Nephron progenitor cell (in vitro differentiated cells): Measurements from ENCODE around the gene NLRC5.
"Not testable (repeated sequence)": the region's sequence is repeated elsewhere in the genome, so short reads cannot be mapped to it uniquely, and the experiment has no call there.

Experiments used
- DNase-seq: peaks from one replicate; pipeline ENCODE4 v3.0.0; 2021
- H3K27ac Mint-ChIP-seq: 2 replicates; pipeline ENCODE4 v1.8.0; 2021; ENCODE audit warnings: mild to moderate bottlenecking, moderate library complexity, mixed read lengths
- H3K27me3 Mint-ChIP-seq: 2 replicates; pipeline ENCODE4 v1.8.0; 2021; ENCODE audit warnings: mild to moderate bottlenecking, low read depth, mixed read lengths; ENCODE audit not compliant: poor library complexity
- H3K36me3 Mint-ChIP-seq: 2 replicates; pipeline ENCODE4 v1.8.0; 2021; ENCODE audit warnings: low read depth, mixed read lengths
- H3K4me1 Mint-ChIP-seq: 2 replicates; pipeline ENCODE4 v1.8.0; 2021; ENCODE audit warnings: mixed read lengths
- H3K4me3 Mint-ChIP-seq: 2 replicates; pipeline ENCODE4 v1.8.0; 2021; ENCODE audit warnings: mild to moderate bottlenecking, moderate library complexity, mixed read lengths
- H3K9me3 Mint-ChIP-seq: 2 replicates; pipeline ENCODE4 v1.8.0; 2021; ENCODE audit warnings: mild to moderate bottlenecking, moderate library complexity, mixed read lengths
- CTCF ChIP-seq: fragments of 200-600 bp; sonication (generic); IDR thresholded peaks from 2 replicates; pipeline ENCODE4 v1.5.0; 2021; ENCODE audit warnings: antibody characterized with exemption

Gene NLRC5

DNA sequence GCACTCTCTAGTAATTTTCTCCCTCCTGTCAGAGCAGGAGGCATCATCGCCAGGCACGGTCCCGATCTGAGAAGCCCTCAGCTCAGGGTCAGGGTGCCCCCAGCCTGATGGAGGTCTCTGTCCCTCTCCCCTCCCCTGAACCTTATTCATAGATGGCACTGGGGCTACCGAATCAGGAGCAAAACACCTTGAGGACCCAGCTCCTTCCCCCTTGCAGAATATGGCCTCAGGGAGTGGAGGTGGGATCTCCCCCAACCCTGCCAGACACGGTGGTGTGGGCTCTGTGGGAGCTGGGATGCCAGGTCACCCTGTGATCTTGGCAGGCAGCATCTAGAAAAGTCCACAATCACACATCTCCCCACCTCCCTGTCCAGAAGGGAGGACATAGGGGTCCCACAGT, 105.6 kb downstream of the NLRC5 start:
- Mint-ChIP-seq H3K4me3 (peak overlapping the region; percentile 11), H3K27ac (no peak overlapping the region), H3K9me3 (no peaks in the 10 kb centered on the region), H3K36me3 (no peaks in the 10 kb centered on the region), H3K27me3 (peaks cover 26% of the 10 kb centered on the region), H3K4me1 (peaks cover 40% of the 10 kb centered on the region)
- TF ChIP-seq CTCF: no peak
- no peak for DNase-seq

- H3K9me3 Mint-ChIP-seq: no peaks in the 10 kb centered on the region
- no peak overlapping the region for H3K27ac Mint-ChIP-seq
- H3K27me3 Mint-ChIP-seq: peaks cover 26% of the 10 kb centered on the region
- peaks cover 37% of the 10 kb centered on the region for H3K4me1 Mint-ChIP-seq
- H3K36me3 Mint-ChIP-seq: no peaks in the 10 kb centered on the region
- no peak for DNase-seq
- TF ChIP-seq CTCF: no peak
- no peak overlapping the region for H3K4me3 Mint-ChIP-seq
Measured at GRCh38 chr16:57096192-57096591, 106.8 kb downstream of the NLRC5 start.

GRCh38 chr16:57096793-57097192, 107.4 kb downstream of the NLRC5 start:
- Mint-ChIP-seq H3K4me3 (no peak overlapping the region), H3K27me3 (peaks cover 28% of the 10 kb centered on the region), H3K4me1 (peaks cover 31% of the 10 kb centered on the region), H3K36me3 (no peaks in the 10 kb centered on the region), H3K9me3 (no peaks in the 10 kb centered on the region), H3K27ac (no peak overlapping the region)
- DNase-seq: no peak
- no peak for TF ChIP-seq CTCF

DNA sequence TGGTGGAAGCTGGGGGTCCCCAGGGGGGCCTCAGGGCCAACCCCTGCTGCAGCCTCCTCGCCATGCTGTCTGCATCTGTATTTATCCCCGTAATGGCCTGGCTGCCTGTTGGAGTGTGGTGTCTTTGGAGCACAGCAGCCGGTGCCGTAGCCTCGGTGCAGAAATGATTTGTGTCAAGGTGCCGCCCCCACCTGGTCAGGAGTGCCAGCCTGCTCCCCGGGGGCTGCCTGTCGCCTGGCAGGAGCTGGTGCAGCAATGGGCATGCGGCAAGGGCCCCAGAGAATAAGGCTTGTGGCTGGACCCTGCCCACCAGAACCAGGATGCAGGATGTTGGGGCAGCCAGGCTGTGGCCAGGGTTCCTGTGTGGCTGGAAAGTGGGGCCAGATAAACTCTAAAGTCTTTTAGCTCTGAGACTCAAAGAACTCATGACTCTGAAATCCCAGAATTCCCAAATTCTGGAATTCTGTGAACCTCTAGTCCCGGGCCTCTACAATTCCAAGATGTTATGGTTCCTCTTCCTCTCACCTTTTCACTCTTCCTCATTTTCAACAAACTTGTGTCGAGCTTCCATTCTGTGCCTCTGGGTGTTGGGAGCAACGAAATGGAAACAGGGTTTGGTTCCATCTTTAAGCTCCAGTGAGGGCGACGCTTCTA, 109.0 kb downstream of the NLRC5 start:
- Mint-ChIP-seq H3K4me3 (no peak overlapping the region), H3K27me3 (peaks cover 24% of the 10 kb centered on the region), H3K36me3 (no peaks in the 10 kb centered on the region), H3K4me1 (peaks cover 35% of the 10 kb centered on the region), H3K9me3 (no peaks in the 10 kb centered on the region), H3K27ac (no peak overlapping the region)
- no peak for TF ChIP-seq CTCF
- DNase-seq: no peak

GRCh38 chr16:57099965-57100364, 110.6 kb downstream of the NLRC5 start:
- DNase-seq, H3K36me3 Mint-ChIP-seq, H3K9me3 Mint-ChIP-seq, H3K27ac Mint-ChIP-seq, H3K4me3 Mint-ChIP-seq: not testable (repeated sequence)
- peaks cover 37% of the 10 kb centered on the region for H3K4me1 Mint-ChIP-seq
- H3K27me3 Mint-ChIP-seq: peaks cover 10% of the 10 kb centered on the region

- Mint-ChIP-seq H3K4me1 (peaks cover 40% of the 10 kb centered on the region), H3K27ac (no peak overlapping the region), H3K9me3 (no peaks in the 10 kb centered on the region)
Measured at GRCh38 chr16:57100445-57100844, 111.1 kb downstream of the NLRC5 start.

More at GRCh38 chr16:57100445-57100844, 111.1 kb downstream of the NLRC5 start:
- no peak overlapping the region for H3K4me3 Mint-ChIP-seq
- no peak for TF ChIP-seq CTCF
- no peak for DNase-seq
- H3K36me3 Mint-ChIP-seq: no peaks in the 10 kb centered on the region
- peaks cover 9% of the 10 kb centered on the region for H3K27me3 Mint-ChIP-seq
